Measurements from ENCODE around the gene AQP11.
"Not testable (repeated sequence)": the region's sequence is repeated elsewhere in the genome, so short reads cannot be mapped to it uniquely, and the experiment has no call there.

The AQP11 gene, protein sequence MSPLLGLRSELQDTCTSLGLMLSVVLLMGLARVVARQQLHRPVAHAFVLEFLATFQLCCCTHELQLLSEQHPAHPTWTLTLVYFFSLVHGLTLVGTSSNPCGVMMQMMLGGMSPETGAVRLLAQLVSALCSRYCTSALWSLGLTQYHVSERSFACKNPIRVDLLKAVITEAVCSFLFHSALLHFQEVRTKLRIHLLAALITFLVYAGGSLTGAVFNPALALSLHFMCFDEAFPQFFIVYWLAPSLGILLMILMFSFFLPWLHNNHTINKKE

DNA sequence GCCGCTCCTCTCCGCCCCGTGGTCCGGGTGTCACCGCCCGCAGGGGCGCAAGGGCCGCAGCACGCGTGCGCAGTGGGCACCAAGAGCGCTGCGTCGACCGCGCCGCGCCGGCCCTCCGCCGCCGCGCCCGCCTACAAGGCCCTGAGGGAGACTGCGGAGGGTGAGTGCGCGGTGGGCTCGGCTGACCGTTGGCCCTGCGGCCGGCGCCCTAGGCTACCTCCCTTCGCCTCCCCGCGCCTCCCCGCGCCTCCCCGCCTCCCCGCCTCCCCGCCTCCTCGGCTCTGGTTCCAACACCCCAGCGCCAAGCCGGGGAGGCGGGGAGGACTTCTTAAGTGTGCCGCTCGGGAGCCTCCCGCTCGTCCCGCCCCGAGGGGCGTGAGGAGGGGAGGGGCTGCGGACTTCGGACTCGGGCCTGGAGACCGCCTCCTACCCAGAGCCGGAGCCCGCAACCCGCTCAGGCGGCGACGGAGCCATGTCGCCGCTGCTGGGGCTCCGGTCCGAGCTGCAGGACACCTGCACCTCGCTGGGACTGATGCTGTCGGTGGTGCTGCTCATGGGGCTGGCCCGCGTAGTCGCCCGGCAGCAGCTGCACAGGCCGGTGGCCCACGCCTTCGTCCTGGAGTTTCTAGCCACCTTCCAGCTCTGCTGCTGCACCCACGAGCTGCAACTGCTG is at the start of gene AQP11:
Gene AQP11, plus strand, starts transcription at position 433 of the 673 bp plus-strand sequence. Its CDS starts 40 bp downstream, at position 473.
- peak within 1 kb of the TSS in 17 of 21 experiments; percentile 22 to 83 (median 65) for H3K27ac ChIP-seq
- peak within 1 kb of the TSS; percentile 43 to 74 (median 57) for H3K4me3 ChIP-seq

DNA sequence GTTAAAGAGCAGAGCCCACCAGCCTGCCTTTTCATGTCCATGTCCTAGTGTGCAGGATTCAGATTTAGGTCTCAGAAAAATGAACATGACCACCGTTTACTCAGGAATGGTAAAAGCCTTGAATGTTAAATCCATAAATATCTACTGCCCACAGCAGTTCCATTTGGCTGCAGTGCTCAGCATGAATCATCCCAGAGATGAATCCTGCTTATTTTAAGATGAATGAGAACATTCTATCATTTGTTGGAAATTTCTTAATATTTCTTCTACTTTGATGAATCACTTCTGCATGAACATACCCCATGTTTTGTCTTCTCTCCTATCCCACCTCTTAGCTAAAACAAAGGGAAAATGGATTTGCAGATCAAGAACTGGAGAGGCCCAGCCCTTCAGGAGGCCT is 47.5 kb upstream of the AQP11 start:
- Histone ChIP-seq H3K4me3 (no peak overlapping the region), H3K27ac (no peak overlapping the region)

DNA sequence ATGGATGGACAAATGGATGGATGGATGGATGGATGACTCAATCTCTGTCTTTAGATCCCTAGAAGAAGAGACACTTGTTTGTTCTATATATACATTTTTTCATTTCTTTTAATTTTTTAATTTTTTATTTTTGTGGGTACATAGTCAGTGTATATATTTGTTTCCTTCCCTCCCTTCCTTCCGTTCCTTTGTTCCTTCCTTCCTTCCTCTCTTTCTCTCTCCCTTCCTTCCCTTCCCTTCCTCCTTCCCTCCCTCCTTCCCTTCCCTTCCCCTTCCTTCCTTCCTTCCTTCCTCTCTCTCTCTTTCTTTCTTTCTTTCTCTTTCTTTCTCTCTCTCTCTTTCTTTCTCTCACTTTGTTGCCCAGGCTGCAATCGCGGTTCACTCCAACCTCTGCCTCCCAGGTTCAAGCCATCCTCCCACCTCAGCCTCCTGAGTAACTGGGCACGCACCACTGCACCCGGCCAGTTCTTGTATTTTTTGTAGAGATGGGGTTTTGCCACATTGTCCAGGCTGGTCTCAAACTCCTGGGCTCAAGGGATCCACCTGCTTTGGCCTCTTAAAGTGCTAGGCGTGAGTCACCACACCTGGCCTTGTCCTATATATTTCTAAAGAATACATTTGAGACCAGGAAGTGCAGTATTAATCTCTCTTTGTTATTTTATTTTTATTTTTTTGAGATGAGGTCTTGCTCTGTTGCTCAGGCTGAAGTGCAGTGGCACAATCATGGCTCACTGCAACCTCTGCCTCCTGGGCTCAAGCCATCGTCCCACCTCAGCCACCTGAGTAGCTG is 42.5 kb upstream of the AQP11 start:
- no peak overlapping the region for H3K27ac ChIP-seq
- no peak overlapping the region for H3K4me3 ChIP-seq

DNA sequence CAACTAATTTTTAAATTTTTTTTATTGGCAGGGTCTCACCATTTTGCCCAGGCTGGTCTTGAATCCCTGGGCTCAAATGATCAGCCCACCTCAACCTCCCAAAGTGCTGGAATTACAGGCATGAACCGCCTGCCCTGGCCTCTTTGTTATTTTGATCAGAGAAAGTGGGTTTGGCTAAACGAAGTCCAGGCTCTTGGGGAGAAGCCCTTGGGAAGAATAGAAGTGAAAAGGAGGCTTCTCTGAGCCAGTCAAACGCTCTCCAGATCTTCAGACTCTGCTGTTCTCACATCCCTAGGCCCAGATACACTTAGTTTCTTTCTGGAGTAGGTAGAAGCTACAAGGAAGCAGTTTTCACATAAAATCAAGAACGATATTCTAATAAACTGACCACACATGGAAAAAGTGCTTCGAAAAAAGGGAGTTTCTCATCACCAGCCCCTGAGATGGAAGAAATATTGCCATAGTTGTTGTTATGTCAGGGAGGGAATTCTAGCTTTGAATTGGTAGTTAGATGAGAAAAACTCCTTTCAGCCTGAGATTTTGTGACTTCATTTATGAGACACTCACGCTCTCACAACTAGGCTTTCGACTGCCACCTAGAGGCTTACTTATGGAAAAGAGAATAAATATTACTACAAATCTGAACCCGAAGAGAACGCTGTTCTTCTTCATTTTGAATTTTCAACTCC is 41.7 kb upstream of the AQP11 start:
- no peak overlapping the region for H3K27ac ChIP-seq
- H3K4me3 ChIP-seq, result no peak overlapping the region

DNA sequence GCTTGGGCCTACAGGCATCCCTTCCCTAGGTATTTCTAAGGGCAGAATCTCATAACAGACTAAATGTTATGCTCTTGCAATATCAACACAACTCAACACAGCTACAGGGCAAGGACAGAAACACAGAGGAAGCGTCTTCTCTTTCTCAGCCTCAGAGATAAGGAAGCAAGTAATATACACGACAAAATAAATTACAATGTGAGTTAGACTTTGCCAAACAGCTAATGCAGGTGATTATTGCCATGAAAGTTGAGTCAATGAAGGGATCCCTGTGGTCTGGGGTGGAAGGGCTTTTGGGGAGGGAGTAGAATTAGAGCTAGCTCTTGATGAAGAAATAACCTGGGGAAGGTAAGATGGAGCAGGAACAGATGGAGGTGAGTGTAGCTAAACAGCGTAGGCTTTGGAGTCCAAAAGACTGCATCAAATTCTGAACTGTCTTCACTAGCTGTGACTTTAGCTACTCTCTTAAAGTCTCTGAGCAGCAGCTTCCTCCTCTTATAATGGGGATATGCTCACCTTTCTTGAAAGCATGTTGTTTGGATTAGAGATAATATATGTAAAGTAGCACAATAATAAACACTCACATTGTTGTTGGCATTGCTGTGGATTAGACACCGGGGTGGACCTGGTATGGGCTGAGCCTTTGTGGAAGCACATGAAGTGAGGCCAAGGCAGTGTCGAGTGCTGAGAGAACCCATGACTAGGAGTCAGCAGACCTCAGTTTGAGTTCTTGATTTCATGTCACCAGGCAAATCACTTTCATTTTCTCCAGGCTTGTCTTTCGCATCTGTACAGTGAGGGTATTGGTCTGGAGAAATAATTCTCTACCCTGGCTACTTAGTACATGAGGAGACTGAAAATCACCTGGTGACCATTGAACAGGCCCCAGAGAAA is 41.0 kb upstream of the AQP11 start:
- no peak overlapping the region for H3K4me3 ChIP-seq
- H3K27ac ChIP-seq, result no peak overlapping the region

DNA sequence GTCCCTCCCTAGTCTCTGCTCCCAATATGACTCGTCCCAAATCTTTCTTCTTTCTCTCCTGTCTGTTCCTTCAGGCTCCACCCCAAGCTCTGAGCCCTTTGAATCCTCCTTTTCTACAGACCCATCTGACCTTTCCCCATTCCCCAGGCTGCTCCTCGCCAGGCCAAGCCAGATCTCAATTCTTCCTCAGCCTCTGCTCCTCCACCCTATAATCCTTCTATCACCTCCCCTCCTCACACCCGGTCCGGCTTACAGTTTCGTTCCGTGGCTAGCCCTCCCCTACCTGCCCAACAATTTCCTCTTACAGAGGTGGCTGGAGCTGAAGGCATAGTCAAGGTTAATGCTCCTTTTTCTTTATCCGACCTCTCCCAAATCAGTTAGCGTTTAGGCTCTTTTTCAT is 38.3 kb upstream of the AQP11 start:
- not testable (repeated sequence) for H3K27ac ChIP-seq, H3K4me3 ChIP-seq

DNA sequence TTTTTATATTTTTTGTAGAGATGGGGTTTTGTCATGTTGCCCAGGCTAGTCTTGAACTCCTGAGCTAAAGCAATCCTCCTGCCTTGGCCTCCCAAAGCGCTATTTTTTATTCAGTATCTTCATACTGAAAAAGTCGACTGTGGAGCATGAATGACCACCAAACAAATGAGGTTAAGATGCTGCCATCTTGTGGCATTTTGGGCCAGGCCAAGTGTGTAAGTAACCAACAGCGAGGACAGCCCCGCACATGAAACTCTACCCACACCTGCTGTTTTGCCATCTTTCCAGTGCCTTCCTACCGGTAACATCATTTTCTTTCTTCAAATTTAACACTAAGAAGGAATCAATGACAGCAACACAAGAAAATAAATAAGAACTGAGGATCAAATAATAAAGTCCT is 32.2 kb upstream of the AQP11 start:
- H3K27ac ChIP-seq, result no peak overlapping the region
- H3K4me3 ChIP-seq, result no peak overlapping the region

DNA sequence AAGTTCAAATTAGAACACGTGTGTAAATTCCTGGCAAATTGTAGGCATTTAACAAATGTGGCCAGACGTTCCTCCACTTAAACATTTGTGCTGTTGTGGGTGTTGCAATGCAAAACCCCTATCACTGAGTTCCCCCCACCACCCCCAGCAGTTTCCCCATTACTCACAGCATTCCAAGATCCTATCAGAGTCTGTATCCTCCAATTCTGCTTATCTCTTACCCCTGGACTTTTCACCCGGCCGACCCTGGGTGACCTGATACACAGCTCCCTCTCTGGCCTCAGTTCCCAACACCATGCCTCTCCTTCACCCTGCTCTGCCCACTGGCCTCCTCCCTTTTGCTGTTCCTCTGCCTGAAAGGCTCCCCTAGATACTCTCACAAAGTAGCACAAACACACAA is 31.4 kb upstream of the AQP11 start:
- Histone ChIP-seq H3K4me3 (no peak overlapping the region), H3K27ac (no peak overlapping the region)

DNA sequence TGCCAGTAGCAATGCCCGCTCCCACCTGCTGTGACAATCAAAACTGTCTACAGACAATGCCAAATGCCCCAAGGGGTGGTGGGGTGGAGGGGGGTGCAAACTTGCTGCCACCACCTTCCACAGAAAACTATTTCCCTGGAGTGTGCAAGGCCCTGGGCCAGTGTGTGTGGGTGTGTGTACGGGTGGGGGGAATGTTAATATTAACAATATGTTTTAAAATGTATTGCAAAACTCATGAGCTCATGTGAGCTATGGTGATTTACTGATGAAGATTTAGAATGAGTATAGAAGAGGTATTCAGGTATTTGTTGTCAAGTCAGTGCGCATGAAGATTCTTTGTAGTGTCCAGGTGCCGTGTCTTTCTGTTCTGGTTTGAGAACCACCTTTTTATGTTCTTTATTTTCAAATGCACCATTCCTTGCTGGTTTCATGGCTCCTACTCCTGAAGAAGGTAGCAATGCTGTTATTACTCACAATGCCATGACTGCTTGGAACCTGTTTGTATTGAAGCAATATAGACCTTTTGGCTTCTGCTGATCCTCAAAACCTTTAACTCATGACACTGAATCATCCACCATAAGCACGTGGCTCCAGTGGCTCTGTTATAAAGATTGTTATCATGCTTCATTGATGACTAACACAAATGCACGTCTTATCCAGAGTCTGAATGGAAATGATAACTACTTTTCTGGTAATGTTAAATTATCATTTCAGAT is 29.9 kb upstream of the AQP11 start:
- Histone ChIP-seq H3K4me3 (no peak overlapping the region), H3K27ac (peak overlapping the region in 1 of 21 experiments; percentile 31)

DNA sequence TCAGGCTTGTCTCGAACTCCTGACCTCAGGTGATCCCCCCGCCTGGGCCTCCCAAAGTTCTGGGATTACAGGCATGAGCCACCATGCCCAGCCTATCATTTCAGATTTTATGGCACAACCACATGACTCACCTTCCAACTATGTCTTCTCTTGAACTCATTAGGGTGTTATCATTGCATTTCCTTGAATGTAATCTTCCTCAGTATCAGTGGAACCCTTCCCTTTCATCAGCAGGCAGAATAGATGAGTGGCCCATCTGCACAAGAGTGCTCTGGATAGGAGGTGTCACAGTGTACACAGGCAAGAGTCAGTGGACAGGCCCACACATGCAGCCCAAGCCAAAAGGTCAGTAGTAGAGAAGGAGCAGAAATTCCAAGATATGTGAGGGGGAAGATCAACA is 29.1 kb upstream of the AQP11 start:
- H3K4me3 ChIP-seq, result no peak overlapping the region

DNA sequence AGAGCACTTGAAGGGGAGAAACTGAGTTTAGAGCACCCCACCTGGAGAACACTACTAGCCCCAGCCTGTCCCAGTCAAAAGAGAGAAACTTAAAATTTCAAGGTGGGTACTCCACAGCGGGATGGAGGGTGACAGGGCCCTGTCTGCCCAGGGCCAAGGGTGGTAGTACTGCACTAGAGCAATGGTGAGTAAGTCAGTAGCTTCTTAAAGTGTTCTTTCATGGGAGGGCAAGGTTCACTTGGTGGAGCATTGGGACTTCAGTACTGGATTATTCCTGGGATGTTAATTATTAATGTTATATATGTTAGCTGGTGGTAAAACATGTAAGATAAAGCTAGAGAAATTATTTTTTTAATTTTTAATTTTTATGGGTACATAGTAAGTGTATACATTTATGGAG is 28.5 kb upstream of the AQP11 start:
- Histone ChIP-seq H3K4me3 (no peak overlapping the region), H3K27ac (no peak overlapping the region)

More for the DNA sequence above, 29.1 kb upstream of the AQP11 start:
- peak overlapping the region in 1 of 21 experiments; percentile 31 for H3K27ac ChIP-seq

DNA sequence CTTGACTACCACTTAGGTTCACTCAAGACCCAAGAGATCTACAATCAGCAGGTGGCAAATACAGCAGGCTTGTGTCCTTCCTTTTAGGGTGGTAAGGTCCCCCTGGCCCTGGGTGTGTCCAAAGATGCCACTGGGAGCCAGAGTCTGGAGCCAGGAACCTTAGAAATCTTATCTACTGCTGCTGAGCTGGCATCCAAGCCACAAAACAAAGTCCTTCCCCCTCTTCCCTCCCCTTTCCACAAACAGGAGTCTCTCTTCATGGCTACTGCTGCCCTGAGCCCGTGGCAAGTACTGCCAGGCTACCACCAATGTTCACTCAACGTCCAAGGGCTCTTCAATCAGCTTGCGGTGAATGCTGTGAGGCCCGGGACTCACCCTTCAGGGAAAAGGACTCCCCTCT is 21.4 kb upstream of the AQP11 start:
- H3K27ac ChIP-seq, result no peak overlapping the region

DNA sequence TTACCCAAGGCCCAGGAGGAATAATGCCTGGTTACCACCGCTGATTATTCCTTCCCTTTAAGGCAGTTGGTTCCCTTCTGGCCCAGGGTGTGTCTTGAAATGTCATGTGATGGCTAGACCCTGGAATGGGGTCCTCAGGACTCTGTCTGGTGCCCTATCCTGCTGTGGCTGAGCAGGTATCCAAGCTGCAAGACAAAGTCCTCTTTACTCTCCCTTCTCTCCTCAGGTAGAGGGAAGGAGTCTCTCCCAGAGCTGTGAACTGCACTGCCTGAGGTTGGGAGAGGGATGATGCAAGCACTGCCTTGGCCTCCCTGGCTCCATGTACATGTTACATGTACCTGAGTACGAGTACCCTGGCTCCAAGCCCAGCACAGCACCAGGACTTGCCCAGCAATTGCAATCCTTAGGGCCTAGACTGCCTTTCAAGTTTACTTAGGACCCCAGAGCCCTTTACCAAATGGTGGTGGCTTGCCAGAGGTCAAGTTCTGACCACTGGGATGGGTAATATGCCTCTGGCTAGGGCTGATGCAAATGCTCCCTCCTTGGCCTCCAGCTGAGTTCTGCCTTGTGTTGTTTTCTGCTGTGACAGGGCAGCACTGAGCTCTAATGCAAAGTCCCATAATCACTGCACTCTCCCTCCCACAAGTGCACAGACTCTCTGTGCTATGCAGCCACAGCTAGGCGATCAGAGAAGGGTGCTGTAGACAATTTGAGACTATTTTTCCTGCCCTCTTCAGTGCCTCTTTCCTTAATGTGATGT is 20.7 kb upstream of the AQP11 start:
- H3K4me3 ChIP-seq, result no peak overlapping the region
- no peak overlapping the region for H3K27ac ChIP-seq

More for the DNA sequence above, 21.4 kb upstream of the AQP11 start:
- no peak overlapping the region for H3K4me3 ChIP-seq

DNA sequence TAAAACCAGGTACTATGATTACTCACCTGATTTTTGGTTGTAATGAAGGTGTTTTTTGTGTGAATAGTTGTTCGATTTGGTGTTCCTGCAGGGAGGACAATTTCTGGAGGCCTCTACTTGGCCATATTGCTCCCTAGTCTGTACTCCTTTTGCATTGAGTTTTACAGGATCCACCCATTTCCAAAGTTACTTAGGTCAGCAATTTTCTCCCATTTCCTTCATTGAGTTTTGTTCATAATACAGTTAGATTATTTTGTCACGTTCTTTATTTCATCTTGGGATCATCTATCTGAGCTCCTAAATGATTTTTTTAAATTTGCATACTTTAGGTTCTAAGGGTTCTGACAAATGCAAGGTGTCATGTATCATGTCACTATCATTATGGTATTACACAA is 20.1 kb upstream of the AQP11 start:
- Histone ChIP-seq H3K4me3 (no peak overlapping the region), H3K27ac (no peak overlapping the region)

DNA sequence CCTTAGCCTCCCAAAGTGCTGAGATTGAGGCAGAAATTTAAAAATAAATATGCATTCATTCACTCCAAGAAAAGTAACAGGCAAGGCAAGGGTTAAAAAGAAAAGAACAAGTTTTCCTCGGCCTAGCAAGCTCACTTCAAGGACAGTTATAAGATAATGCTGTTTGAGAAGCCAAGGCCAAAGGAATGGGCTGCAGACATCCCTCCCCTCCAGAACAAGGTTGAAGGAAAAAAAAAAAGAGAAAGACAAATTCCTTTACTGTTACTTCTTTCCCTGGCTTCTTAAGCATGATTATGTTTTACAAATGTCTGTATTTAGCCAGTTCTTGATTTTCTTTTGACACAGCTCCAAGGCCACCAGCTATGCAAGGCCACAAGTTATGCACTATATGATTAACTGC is 18.9 kb upstream of the AQP11 start:
- H3K4me3 ChIP-seq, H3K27ac ChIP-seq: not testable (repeated sequence)

DNA sequence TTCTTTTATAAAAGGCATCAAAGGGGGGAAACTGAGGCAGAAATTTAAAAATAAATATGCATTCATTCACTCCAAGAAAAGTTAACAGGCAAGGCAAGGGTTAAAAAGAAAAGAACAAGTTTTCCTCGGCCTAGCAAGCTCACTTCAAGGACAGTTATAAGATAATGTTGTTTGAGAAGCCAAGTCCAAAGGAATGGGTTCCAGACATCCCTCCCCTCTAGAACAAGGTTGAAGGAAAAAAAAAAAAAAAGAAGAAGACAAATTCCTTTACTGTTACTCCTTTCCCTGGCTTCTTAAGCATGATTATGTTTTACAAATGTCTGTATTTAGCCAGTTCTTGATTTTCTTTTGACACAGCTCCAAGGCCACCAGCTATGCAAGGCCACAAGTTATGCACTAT is 14.3 kb upstream of the AQP11 start:
- H3K4me3 ChIP-seq, result not testable (repeated sequence)

DNA sequence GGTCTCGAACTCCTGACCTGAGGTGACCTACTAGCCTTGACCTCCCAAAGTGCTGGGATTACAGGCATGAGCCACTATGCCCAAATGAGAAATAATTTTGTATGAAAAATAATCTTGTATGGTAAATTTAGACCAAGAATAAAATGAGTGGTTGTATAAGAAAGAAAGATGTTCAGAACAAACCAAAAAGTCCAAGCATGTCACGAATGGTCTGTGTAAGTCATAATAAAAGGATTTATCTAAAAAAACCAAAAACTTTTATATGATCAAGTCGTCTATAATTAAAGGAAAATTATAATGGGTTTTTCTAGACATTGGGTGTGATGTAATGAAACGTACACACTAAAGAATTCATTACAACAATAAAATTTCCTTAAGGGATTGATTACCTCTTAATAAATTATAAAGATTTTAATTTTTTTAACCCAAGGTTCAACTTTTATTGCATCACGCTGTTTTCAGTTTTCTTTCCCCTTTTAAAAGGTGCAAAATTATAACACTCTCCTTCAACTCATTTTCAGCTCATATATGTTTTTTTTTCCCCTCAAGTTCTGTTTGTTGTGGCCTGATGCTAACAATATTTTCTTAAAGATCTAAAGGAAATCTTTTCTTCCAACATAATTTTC is 8.9 kb upstream of the AQP11 start:
- no peak overlapping the region for H3K27ac ChIP-seq

More for the DNA sequence above, 14.3 kb upstream of the AQP11 start:
- not testable (repeated sequence) for H3K27ac ChIP-seq

More for the DNA sequence above, 8.9 kb upstream of the AQP11 start:
- H3K4me3 ChIP-seq, result no peak overlapping the region
